GM23338 (cell line): ENCODE measurements around the gene ZNF830.

ENCODE experiments used
- CREB1 ChIP-seq: fragments of 250-450 bp; sonication (Bioruptor Pico); IDR thresholded peaks from 2 replicates; pipeline ENCODE4 v1.5.0; 2020; ENCODE audit warnings: low read depth, mild to moderate bottlenecking, moderate library complexity
- EZH2 ChIP-seq: fragments of 200-600 bp; sonication (generic); IDR thresholded peaks from one replicate; pipeline ENCODE4 v1.8.0; 2017; ENCODE audit warnings: antibody characterized with exemption, mild to moderate bottlenecking, low read depth; ENCODE audit not compliant: unreplicated experiment
- EZH2phosphoT487 ChIP-seq: fragments of 200-600 bp; sonication (generic); IDR thresholded peaks from one replicate; pipeline ENCODE4 v1.8.1; 2018; ENCODE audit warnings: antibody characterized with exemption; ENCODE audit not compliant: unreplicated experiment
- JUNB ChIP-seq: IDR thresholded peaks from one replicate; pipeline ENCODE4 v1.6.1; 2016; ENCODE audit warnings: antibody characterized with exemption; ENCODE audit not compliant: unreplicated experiment
- POLR2AphosphoS5 ChIP-seq: IDR thresholded peaks from 2 replicates; pipeline ENCODE4 v1.6.1; 2016; ENCODE audit warnings: antibody characterized with exemption, low read depth
- TF ChIP-seq, protein P1 (sequence below), 2 experiments: fragments of 200-600 bp in 1 of 2; sonication (generic) in 1 of 2; conservative IDR thresholded peaks; 2 replicates each; pipeline versions ENCODE4 v1.5.1 to v1.6.1; 2016 to 2017; ENCODE audit warnings: antibody characterized with exemption in 2 of 2, low read depth in 2 of 2, mild to moderate bottlenecking in 2 of 2, moderate library complexity in 1 of 2
- TF ChIP-seq, protein P2 (sequence below): IDR thresholded peaks from one replicate; pipeline ENCODE4 v1.6.1; 2018; ENCODE audit warnings: antibody characterized with exemption; ENCODE audit not compliant: unreplicated experiment
- TF ChIP-seq, protein P3 (sequence below): IDR thresholded peaks from 2 replicates; pipeline ENCODE4 v1.6.1; 2016; ENCODE audit warnings: antibody characterized with exemption
- TF ChIP-seq, protein P4 (sequence below): fragments of 250-450 bp; sonication (Bioruptor Pico); IDR thresholded peaks from 2 replicates; pipeline ENCODE4 v1.5.0; 2020; ENCODE audit warnings: mild to moderate bottlenecking, moderate library complexity

DNA sequence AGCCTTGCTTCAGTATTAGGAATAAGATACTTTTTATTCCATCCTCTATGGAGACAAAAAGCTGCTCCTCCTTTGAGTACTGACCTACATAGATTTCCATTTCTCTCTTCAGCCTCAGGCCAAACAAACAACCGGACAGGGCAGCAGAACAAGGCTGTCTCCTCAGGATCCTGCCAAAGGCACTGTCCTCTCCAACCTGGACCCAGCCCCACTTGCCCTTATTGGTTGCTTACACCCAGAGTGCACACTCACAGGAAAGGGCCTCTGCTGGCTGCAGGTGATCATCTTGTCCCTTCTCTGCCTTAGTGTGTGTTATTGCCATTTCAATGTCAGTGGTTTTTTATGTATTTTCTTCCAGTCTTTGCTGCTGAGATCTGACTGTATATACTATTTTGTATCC lies 45.6 kb downstream of the ZNF830 start:
- TF ChIP-seq, protein P1, sequence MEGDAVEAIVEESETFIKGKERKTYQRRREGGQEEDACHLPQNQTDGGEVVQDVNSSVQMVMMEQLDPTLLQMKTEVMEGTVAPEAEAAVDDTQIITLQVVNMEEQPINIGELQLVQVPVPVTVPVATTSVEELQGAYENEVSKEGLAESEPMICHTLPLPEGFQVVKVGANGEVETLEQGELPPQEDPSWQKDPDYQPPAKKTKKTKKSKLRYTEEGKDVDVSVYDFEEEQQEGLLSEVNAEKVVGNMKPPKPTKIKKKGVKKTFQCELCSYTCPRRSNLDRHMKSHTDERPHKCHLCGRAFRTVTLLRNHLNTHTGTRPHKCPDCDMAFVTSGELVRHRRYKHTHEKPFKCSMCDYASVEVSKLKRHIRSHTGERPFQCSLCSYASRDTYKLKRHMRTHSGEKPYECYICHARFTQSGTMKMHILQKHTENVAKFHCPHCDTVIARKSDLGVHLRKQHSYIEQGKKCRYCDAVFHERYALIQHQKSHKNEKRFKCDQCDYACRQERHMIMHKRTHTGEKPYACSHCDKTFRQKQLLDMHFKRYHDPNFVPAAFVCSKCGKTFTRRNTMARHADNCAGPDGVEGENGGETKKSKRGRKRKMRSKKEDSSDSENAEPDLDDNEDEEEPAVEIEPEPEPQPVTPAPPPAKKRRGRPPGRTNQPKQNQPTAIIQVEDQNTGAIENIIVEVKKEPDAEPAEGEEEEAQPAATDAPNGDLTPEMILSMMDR (conservative IDR thresholded peaks at IDR 0.05; ENCODE audit: low read depth in 2 of 2) = no peak
- TF ChIP-seq JUNB (no peak), EZH2phosphoT487 (no peak), EZH2 (no peak), POLR2AphosphoS5 (no peak), CREB1 (CRISPR knock-in tag) (no peak)
- TF ChIP-seq, protein P2, sequence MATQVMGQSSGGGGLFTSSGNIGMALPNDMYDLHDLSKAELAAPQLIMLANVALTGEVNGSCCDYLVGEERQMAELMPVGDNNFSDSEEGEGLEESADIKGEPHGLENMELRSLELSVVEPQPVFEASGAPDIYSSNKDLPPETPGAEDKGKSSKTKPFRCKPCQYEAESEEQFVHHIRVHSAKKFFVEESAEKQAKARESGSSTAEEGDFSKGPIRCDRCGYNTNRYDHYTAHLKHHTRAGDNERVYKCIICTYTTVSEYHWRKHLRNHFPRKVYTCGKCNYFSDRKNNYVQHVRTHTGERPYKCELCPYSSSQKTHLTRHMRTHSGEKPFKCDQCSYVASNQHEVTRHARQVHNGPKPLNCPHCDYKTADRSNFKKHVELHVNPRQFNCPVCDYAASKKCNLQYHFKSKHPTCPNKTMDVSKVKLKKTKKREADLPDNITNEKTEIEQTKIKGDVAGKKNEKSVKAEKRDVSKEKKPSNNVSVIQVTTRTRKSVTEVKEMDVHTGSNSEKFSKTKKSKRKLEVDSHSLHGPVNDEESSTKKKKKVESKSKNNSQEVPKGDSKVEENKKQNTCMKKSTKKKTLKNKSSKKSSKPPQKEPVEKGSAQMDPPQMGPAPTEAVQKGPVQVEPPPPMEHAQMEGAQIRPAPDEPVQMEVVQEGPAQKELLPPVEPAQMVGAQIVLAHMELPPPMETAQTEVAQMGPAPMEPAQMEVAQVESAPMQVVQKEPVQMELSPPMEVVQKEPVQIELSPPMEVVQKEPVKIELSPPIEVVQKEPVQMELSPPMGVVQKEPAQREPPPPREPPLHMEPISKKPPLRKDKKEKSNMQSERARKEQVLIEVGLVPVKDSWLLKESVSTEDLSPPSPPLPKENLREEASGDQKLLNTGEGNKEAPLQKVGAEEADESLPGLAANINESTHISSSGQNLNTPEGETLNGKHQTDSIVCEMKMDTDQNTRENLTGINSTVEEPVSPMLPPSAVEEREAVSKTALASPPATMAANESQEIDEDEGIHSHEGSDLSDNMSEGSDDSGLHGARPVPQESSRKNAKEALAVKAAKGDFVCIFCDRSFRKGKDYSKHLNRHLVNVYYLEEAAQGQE = no peak
- TF ChIP-seq, protein P3, sequence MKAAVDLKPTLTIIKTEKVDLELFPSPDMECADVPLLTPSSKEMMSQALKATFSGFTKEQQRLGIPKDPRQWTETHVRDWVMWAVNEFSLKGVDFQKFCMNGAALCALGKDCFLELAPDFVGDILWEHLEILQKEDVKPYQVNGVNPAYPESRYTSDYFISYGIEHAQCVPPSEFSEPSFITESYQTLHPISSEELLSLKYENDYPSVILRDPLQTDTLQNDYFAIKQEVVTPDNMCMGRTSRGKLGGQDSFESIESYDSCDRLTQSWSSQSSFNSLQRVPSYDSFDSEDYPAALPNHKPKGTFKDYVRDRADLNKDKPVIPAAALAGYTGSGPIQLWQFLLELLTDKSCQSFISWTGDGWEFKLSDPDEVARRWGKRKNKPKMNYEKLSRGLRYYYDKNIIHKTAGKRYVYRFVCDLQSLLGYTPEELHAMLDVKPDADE = no peak
- TF ChIP-seq, protein P4, sequence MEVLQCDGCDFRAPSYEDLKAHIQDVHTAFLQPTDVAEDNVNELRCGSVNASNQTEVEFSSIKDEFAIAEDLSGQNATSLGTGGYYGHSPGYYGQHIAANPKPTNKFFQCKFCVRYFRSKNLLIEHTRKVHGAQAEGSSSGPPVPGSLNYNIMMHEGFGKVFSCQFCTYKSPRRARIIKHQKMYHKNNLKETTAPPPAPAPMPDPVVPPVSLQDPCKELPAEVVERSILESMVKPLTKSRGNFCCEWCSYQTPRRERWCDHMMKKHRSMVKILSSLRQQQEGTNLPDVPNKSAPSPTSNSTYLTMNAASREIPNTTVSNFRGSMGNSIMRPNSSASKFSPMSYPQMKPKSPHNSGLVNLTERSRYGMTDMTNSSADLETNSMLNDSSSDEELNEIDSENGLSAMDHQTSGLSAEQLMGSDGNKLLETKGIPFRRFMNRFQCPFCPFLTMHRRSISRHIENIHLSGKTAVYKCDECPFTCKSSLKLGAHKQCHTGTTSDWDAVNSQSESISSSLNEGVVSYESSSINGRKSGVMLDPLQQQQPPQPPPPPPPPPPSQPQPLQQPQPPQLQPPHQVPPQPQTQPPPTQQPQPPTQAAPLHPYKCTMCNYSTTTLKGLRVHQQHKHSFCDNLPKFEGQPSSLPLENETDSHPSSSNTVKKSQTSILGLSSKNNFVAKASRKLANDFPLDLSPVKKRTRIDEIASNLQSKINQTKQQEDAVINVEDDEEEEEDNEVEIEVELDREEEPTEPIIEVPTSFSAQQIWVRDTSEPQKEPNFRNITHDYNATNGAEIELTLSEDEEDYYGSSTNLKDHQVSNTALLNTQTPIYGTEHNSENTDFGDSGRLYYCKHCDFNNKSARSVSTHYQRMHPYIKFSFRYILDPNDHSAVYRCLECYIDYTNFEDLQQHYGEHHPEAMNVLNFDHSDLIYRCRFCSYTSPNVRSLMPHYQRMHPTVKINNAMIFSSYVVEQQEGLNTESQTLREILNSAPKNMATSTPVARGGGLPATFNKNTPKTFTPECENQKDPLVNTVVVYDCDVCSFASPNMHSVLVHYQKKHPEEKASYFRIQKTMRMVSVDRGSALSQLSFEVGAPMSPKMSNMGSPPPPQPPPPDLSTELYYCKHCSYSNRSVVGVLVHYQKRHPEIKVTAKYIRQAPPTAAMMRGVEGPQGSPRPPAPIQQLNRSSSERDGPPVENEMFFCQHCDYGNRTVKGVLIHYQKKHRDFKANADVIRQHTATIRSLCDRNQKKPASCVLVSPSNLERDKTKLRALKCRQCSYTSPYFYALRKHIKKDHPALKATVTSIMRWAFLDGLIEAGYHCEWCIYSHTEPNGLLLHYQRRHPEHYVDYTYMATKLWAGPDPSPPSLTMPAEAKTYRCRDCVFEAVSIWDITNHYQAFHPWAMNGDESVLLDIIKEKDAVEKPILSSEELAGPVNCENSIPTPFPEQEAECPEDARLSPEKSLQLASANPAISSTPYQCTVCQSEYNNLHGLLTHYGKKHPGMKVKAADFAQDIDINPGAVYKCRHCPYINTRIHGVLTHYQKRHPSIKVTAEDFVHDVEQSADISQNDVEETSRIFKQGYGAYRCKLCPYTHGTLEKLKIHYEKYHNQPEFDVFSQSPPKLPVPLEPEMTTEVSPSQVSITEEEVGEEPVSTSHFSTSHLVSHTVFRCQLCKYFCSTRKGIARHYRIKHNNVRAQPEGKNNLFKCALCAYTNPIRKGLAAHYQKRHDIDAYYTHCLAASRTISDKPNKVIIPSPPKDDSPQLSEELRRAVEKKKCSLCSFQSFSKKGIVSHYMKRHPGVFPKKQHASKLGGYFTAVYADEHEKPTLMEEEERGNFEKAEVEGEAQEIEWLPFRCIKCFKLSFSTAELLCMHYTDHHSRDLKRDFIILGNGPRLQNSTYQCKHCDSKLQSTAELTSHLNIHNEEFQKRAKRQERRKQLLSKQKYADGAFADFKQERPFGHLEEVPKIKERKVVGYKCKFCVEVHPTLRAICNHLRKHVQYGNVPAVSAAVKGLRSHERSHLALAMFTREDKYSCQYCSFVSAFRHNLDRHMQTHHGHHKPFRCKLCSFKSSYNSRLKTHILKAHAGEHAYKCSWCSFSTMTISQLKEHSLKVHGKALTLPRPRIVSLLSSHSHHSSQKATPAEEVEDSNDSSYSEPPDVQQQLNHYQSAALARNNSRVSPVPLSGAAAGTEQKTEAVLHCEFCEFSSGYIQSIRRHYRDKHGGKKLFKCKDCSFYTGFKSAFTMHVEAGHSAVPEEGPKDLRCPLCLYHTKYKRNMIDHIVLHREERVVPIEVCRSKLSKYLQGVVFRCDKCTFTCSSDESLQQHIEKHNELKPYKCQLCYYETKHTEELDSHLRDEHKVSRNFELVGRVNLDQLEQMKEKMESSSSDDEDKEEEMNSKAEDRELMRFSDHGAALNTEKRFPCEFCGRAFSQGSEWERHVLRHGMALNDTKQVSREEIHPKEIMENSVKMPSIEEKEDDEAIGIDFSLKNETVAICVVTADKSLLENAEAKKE (CRISPR knock-in tag) = no peak
